A549 treated with Hydrocortisone at 1 μM for 4 hours (cell line): ENCODE results near the gene MIA2. TPM values are rescaled to one million over a fixed set of nuclear protein-coding genes. Genes with fewer than 3 reads are reported as not detected.

Experiments used
- total RNA-seq: library from RNA; stranded (reverse); fragments of 200-300 nt; extraction: Qiagen RNA extraction; gene quantifications from 5 replicates; pipeline ENCODE4 v1.2.3, GENCODE V29; 2022

Gene MIA2, protein sequence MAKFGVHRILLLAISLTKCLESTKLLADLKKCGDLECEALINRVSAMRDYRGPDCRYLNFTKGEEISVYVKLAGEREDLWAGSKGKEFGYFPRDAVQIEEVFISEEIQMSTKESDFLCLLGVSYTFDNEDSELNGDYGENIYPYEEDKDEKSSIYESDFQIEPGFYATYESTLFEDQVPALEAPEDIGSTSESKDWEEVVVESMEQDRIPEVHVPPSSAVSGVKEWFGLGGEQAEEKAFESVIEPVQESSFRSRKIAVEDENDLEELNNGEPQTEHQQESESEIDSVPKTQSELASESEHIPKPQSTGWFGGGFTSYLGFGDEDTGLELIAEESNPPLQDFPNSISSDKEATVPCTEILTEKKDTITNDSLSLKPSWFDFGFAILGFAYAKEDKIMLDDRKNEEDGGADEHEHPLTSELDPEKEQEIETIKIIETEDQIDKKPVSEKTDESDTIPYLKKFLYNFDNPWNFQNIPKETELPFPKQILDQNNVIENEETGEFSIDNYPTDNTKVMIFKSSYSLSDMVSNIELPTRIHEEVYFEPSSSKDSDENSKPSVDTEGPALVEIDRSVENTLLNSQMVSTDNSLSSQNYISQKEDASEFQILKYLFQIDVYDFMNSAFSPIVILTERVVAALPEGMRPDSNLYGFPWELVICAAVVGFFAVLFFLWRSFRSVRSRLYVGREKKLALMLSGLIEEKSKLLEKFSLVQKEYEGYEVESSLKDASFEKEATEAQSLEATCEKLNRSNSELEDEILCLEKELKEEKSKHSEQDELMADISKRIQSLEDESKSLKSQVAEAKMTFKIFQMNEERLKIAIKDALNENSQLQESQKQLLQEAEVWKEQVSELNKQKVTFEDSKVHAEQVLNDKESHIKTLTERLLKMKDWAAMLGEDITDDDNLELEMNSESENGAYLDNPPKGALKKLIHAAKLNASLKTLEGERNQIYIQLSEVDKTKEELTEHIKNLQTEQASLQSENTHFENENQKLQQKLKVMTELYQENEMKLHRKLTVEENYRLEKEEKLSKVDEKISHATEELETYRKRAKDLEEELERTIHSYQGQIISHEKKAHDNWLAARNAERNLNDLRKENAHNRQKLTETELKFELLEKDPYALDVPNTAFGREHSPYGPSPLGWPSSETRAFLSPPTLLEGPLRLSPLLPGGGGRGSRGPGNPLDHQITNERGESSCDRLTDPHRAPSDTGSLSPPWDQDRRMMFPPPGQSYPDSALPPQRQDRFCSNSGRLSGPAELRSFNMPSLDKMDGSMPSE (N-terminal part only)
- total RNA-seq = 19.4 to 24.6 TPM (median 20.1 TPM) in 5 replicates

DNA sequence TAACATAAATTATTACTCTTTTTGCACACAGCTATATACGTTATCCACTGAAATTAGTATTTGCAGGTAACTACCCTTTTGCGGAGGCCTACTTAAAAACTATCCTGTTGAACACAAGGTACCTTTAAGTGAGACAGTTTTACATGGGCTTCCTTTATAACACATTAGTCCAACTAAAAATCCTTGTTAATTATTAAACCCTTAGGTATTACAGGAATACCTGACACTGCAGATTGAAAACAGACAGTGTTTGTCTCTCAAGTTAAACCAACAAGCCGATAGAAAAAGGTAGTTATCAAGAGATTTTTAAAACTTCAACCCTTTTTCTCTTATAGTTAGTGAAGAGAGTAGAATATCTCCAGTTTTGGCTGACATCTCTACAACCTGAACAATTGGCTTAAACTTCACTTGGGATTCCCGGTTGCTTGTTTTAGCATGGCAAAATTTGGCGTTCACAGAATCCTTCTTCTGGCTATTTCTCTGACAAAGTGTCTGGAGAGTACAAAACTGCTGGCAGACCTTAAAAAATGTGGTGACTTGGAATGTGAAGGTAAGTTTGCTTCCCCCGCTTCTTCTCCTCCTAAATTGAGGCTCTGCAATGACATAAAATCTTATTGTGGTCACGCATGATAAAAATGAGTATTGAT lies at the start of gene MIA2:
MIA2 (plus strand) TSS at position 236 of the 647 bp plus-strand sequence; CDS start at position 436, 200 bp downstream.

DNA sequence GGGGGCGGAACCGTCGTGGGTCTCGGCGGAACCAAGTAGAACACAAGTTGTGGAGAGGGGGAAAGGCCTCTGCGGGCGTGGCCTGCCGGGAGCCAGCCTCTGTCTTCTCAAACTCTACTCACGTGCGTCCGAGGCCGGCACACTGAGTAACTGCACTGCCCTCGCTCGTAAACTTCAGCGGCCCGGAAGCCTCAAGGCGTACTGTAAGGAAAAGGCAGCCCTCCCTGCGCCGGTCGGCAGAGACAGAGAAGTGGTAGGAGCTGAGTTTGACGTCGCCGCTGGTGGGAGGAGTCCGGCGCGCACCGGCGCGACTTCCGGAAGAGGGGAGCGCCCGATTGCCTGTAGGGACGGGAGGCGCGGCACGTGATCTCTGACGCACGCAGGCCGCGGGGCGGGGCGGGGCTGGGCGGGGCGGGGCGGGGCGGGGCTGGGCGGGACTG lies 198.5 kb downstream of the MIA2 start, which contains the start of gene FBXO33:
FBXO33 (minus strand) TSS at position 255 of the 440 bp plus-strand sequence. CDS start 271 bp downstream, outside the sequence.

Other genes with a start within 250 kb of the MIA2 start
- 51.7 to 103 TPM (median 86.7 TPM) in 5 replicates for gene SEC23A, start 130.7 kb upstream of the MIA2 start, total RNA-seq
- 20.5 to 35.3 TPM (median 24.8 TPM) in 5 replicates for gene GEMIN2, start 119.6 kb upstream of the MIA2 start, total RNA-seq
- gene TRAPPC6B, start 63.6 kb upstream of the MIA2 start, total RNA-seq = 11.1 to 18.3 TPM (median 12.7 TPM) in 5 replicates
- 36.1 to 57.2 TPM (median 42.9 TPM) in 5 replicates for gene PNN, start 58.7 kb upstream of the MIA2 start, total RNA-seq
- 7.1 to 8.4 TPM (median 7.7 TPM) in 5 replicates for gene FBXO33, start 198.5 kb downstream of the MIA2 start, total RNA-seq